ENCODE measurements around the gene RASAL2. TPM values are rescaled to one million over a fixed set of nuclear protein-coding genes. Genes with fewer than 3 reads are reported as not detected.

RASAL2 gene
- polyA plus RNA-seq, 1 experiment, result 21.4 TPM

- H3K27ac ChIP-seq (ENCODE audit: low read depth, low read length), result no peak overlapping the region
Observed at GRCh38 chr1:178477841-178478240, 383.9 kb downstream of the RASAL2 start.

GRCh38 chr1:178483251-178483957 lies 389.5 kb downstream of the RASAL2 start:
- Histone ChIP-seq H3K4me3 (ENCODE audit: low read depth, low read length) (no peak overlapping the region), H3K27ac (ENCODE audit: low read depth, low read length) (no peak overlapping the region), H3K9me3 (ENCODE audit: control insufficient read depth, insufficient read depth, low read length) (no peaks in the 10 kb centered on the region; the same call in 1 of the 2 replicates), H3K27me3 (ENCODE audit: control insufficient read depth, insufficient read depth, low read length) (no peaks in the 10 kb centered on the region)
- POLR2A ChIA-PET, result no interaction called here
- CTCF ChIA-PET, result interaction anchor here (5.9 kb wide), 1 partner anchor 18 kb away, joined by 38 read pairs; no protein-coding TSS in a partner anchor
- no peak for TF ChIP-seq CTCF (IDR thresholded peaks at IDR 0.05; ENCODE audit: low read depth, low read length)
- DNase-seq (ENCODE audit: low read depth, low spot score), result no peak

More at GRCh38 chr1:178477841-178478240, 383.9 kb downstream of the RASAL2 start:
- CTCF ChIA-PET, result interaction anchor here (5.9 kb wide), 1 partner anchor 23 kb away, joined by 38 read pairs; no protein-coding TSS in a partner anchor
- Histone ChIP-seq H3K9me3 (ENCODE audit: control insufficient read depth, insufficient read depth, low read length) (no peaks in the 10 kb centered on the region), H3K27me3 (ENCODE audit: control insufficient read depth, insufficient read depth, low read length) (no peaks in the 10 kb centered on the region), H3K4me3 (ENCODE audit: low read depth, low read length) (no peak overlapping the region)
- POLR2A ChIA-PET, result no interaction called here
- no peak for DNase-seq (ENCODE audit: low read depth, low spot score)
- no peak for TF ChIP-seq CTCF (IDR thresholded peaks at IDR 0.05; ENCODE audit: low read depth, low read length)

DNA sequence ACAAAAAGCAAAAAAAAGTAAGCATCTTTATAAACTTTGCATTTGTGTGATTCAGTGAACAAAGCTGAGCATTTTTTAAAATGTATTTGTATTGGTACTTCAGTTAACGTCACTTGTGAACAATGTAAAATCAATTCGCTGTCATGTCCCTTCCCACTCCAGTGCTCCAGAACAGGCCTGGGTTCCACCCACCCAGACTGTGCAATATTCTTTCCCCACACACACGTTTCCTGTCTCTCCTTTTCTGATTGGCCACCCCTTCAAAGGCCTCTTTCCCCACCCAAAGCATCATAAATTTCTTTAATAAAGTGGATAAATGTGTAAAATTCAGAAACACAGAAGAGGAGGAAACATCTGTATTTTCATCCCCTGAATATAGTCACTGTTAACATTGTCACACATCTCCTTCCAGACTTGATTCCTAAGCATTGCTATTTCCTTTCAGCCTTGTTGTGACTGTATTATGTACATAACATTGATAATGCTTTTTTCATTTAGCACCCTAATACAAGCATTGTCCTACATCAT lies 390.9 kb downstream of the RASAL2 start:
- Histone ChIP-seq H3K4me3 (ENCODE audit: low read depth, low read length) (no peak overlapping the region), H3K27me3 (ENCODE audit: control insufficient read depth, insufficient read depth, low read length) (no peaks in the 10 kb centered on the region), H3K9me3 (ENCODE audit: control insufficient read depth, insufficient read depth, low read length) (no peaks in the 10 kb centered on the region; the same call in 1 of the 2 replicates), H3K27ac (ENCODE audit: low read depth, low read length) (no peak overlapping the region)
- CTCF ChIA-PET, result interaction anchor here (6.0 kb wide), 1 partner anchor 16 kb away, joined by 35 read pairs; no protein-coding TSS in a partner anchor
- no peak for DNase-seq (ENCODE audit: low read depth, low spot score)
- TF ChIP-seq CTCF (IDR thresholded peaks at IDR 0.05; ENCODE audit: low read depth, low read length), result no peak
- POLR2A ChIA-PET, result no interaction called here

DNA sequence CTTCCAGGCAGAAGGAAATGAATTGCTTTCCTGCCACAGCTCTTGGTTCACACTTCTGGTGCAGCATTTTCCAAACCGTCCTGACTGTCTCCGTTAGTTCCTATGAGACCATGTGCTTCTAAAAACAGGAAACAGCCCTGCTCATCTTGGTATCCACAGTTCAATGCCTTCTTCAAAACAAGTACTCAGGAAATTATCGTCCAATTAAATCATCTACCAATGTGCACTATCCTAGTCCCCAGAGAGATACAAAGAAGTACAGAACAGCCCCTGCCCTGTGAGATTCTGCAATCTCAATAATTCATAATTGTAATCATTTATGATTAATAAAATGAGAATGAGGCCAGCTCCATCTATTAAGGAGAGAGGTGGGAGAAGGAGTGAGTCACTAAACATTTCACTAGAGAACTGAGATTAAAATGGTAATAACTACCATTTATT lies 391.7 kb downstream of the RASAL2 start:
- no peak overlapping the region for H3K27ac ChIP-seq (ENCODE audit: low read depth, low read length)
- H3K27me3 ChIP-seq (ENCODE audit: control insufficient read depth, insufficient read depth, low read length), result no peaks in the 10 kb centered on the region
- H3K4me3 ChIP-seq (ENCODE audit: low read depth, low read length), result no peak overlapping the region
- no peaks in the 10 kb centered on the region; the same call in 1 of the 2 replicates for H3K9me3 ChIP-seq (ENCODE audit: control insufficient read depth, insufficient read depth, low read length)
- POLR2A ChIA-PET, result no interaction called here
- no peak for DNase-seq (ENCODE audit: low read depth, low spot score)
- TF ChIP-seq CTCF (IDR thresholded peaks at IDR 0.05; ENCODE audit: low read depth, low read length), result no peak
- CTCF ChIA-PET, result interaction anchor here (6.0 kb wide), 1 partner anchor 16 kb away, joined by 35 read pairs; no protein-coding TSS in a partner anchor

All from AG04450 (cell line).